Measurements from ENCODE around the gene SSR3. TPM values are rescaled to one million over a fixed set of nuclear protein-coding genes. Genes with fewer than 3 reads are reported as not detected.

SSR3 gene
- total and polyA plus RNA-seq, 4 donors = 69.3 to 135 (median 113) TPM

DNA sequence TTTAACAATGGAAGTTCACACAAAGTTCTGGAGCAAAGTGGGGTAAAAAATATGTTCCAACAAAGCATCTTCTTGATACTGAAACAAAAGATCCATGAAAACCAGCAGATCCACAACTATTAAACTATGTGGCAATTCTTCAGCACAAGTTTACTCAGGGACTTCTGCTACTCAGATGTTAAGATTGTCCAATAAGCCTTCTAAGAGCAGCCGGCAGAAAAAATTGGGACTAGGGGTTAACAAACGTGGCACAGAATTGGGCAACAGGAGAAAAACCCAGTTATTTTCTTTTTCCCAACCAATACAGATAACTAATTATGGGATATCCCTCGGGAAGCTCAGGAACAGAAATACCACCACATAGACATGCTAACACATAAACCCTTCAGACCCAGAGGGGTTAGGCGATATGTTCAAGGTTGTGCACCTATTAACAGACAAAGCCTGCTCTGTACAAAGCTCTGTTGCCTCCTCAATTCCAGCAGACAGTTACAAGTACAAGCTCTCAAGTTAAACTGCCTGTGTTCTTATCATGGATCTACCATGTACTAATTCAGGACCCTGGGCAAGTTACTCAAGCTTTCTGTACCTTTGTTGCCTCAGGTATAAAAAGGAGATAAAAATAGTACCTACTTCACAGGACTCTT is 6.8 kb downstream of the SSR3 start:
- Histone ChIP-seq H3K4me1 (ENCODE audit: control insufficient read depth in 1 of 2, insufficient read depth in 2 of 2, low read length in 2 of 2) (peaks cover 4 to 8% of the 10 kb centered on the region in 2 donors), H3K9me3 (ENCODE audit: control insufficient read depth, low read length) (no peaks in the 10 kb centered on the region), H3K27ac (ENCODE audit: low read depth in 1 of 2, low read length in 2 of 2) (no peak overlapping the region), H3K4me3 (ENCODE audit: low read length in 2 of 2) (no peak overlapping the region), H3K27me3 (ENCODE audit: control insufficient read depth in 1 of 2, insufficient read depth in 2 of 2, low read length in 1 of 2) (no peaks in the 10 kb centered on the region), H3K36me3 (ENCODE audit: control insufficient read depth in 1 of 2, insufficient read depth in 2 of 2, low read length in 1 of 2) (peaks cover 2 to 6% of the 10 kb centered on the region in 2 donors)
- ATAC-seq (ENCODE audit: low FRiP score) (no peak), DNase-seq (no peak)
- intact Hi-C loops (cut with DNase I) = loop anchor here in 1 of 2 donors (10.0 kb wide), 1 partner anchor 587 kb away; no protein-coding TSS in a partner anchor
- 75 to 78% methylated on average over 4 of the region's 4 CpGs for WGBS, 2 donors

DNA sequence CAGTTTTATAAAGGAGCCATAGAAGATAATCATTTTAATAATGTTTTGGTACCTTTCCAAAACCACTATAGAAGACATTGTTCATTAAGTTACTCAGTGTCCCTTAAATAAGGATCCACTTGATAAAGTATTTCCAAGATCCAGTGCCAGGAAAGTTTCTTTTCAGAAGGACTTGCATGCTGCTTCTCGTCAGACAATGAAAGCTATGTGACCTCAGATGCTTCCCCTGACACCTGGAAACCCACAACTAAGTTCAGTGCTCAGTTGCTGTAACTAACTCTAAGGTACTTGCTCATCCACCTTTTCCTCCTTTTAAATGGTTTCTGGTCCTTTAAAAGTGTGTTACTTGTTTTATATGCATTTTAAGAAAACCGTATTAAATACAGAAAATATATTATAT is 7.3 kb downstream of the SSR3 start:
- ATAC-seq (ENCODE audit: low FRiP score) (no peak), DNase-seq (no peak)
- H3K36me3 ChIP-seq (ENCODE audit: control insufficient read depth in 1 of 2, insufficient read depth in 2 of 2, low read length in 1 of 2) = peaks cover 2 to 6% of the 10 kb centered on the region in 2 donors
- 50% methylated on average over 2 of the region's 2 CpGs for WGBS, 2 donors
- no peaks in the 10 kb centered on the region for H3K27me3 ChIP-seq (ENCODE audit: control insufficient read depth in 1 of 2, insufficient read depth in 2 of 2, low read length in 1 of 2)
- no peak overlapping the region for H3K4me3 ChIP-seq (ENCODE audit: low read length in 2 of 2)
- no peak overlapping the region for H3K27ac ChIP-seq (ENCODE audit: low read depth in 1 of 2, low read length in 2 of 2)
- peaks cover 4 to 8% of the 10 kb centered on the region in 2 donors for H3K4me1 ChIP-seq (ENCODE audit: control insufficient read depth in 1 of 2, insufficient read depth in 2 of 2, low read length in 2 of 2)
- no peaks in the 10 kb centered on the region for H3K9me3 ChIP-seq (ENCODE audit: control insufficient read depth, low read length)
- intact Hi-C loops (cut with DNase I) = loop anchor here in 1 of 2 donors (10.0 kb wide), 1 partner anchor 587 kb away; no protein-coding TSS in a partner anchor

DNA sequence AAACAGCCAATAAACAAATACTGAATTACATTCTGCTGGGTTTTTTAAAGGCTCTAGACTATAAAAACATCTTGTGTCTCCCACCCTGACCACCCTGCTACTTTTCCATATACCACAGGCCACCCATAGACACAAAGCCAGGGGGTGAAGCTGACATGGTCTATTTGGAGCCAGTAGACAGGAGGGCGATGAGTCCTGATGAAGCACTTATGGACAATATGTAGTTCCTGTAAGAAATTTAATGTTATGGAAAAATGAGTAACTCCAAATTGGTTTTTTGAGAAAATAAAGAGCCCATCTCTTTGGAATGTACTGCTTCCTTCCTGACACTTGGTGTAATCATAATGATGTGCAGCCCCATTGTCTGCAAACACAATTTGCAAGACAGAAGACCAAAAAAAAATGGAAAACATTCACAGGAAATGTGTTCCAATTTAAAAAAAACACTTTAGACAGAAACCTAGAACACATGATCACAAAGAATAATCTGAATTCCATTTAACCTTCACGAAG is 11.8 kb downstream of the SSR3 start:
- Histone ChIP-seq H3K4me1 (ENCODE audit: control insufficient read depth in 1 of 2, insufficient read depth in 2 of 2, low read length in 2 of 2) (peaks cover 1 to 6% of the 10 kb centered on the region in 2 donors), H3K27ac (ENCODE audit: low read depth in 1 of 2, low read length in 2 of 2) (no peak overlapping the region), H3K27me3 (ENCODE audit: control insufficient read depth in 1 of 2, insufficient read depth in 2 of 2, low read length in 1 of 2) (no peaks in the 10 kb centered on the region), H3K4me3 (ENCODE audit: low read length in 2 of 2) (no peak overlapping the region), H3K36me3 (ENCODE audit: control insufficient read depth in 1 of 2, insufficient read depth in 2 of 2, low read length in 1 of 2) (peaks cover 2 to 6% of the 10 kb centered on the region in 2 donors), H3K9me3 (ENCODE audit: control insufficient read depth, low read length) (no peaks in the 10 kb centered on the region)
- no peak for ATAC-seq (ENCODE audit: low FRiP score)
- intact Hi-C loops (cut with DNase I) = loop anchor here in 1 of 2 donors (10.0 kb wide), 1 partner anchor 592 kb away; no protein-coding TSS in a partner anchor
- 80 to 81% methylated on average over 2 of the region's 2 CpGs for WGBS, 2 donors
- DNase-seq = no peak

DNA sequence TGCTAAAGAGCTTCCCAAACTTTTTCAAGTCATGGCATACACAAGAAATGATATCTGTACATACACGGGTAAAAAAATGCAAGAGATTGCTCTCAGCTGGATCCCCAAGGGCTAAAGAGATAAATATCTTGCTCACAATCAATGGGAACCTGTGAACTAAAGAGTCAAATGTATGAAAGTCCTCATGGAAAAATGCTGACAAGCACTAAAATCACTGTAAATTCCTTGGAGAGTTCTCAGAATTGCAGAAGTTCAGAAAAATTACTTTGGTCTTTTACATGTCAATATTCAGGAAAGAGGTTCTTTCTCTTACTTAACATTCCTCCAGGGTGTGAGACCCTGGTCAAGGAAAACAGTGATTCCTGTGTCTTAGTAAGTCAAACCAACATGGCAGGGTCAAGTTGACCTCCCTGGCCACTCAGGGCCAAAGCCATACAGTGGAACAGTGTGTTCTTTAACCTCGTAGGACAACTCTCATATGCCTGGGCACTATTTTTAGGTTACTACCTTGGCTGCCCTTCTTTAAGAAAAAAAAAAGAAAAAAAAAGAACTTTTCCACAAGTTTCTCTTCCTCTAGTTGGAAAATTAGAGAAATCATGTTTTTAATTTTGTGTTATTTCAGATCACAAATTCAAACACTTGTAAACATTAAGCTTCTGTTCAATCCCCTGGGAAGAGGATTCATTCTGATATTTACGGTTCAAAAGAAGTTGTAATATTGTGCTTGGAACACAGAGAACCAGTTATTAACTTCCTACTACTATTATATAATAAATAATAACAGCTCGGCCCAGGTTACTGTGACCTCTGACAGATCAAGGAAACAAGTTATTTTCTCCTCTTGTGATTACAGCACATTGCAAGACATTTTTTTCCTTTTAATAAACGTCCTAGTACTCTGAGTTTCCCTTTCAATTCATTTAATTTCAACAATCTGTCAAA is 12.5 kb downstream of the SSR3 start:
- Histone ChIP-seq H3K27me3 (ENCODE audit: control insufficient read depth in 1 of 2, insufficient read depth in 2 of 2, low read length in 1 of 2) (no peaks in the 10 kb centered on the region), H3K4me3 (ENCODE audit: low read length in 2 of 2) (no peak overlapping the region), H3K27ac (ENCODE audit: low read depth in 1 of 2, low read length in 2 of 2) (no peak overlapping the region), H3K9me3 (ENCODE audit: control insufficient read depth, low read length) (no peaks in the 10 kb centered on the region), H3K36me3 (ENCODE audit: control insufficient read depth in 1 of 2, insufficient read depth in 2 of 2, low read length in 1 of 2) (peaks cover 2 to 6% of the 10 kb centered on the region in 2 donors), H3K4me1 (ENCODE audit: control insufficient read depth in 1 of 2, insufficient read depth in 2 of 2, low read length in 2 of 2) (peaks cover 1 to 6% of the 10 kb centered on the region in 2 donors)
- no peak for DNase-seq
- ATAC-seq (ENCODE audit: low FRiP score) = peak; percentile 62
- intact Hi-C loops (cut with DNase I) = loop anchor here in 1 of 2 donors (10.0 kb wide), 1 partner anchor 592 kb away; no protein-coding TSS in a partner anchor
- WGBS, 2 donors = 16 to 20% methylated on average over 5 of the region's 5 CpGs

DNA sequence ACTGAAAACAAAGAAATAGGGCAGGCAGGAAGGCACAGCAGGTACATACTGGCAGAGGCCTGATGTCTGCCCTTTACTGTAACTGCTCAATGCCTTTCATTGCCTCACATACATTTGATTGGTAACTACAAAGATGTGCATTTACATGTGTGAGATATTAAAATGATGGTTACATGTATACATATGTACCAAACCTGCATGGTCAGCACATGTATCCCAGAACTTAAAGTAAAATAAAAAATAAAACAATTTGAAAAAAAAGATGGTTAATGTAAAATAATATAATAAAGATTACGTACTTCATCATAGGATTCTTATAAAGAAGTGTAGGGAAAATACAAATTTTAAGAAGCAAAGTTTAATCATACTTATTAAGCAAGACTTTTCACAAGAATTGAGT is 15.1 kb downstream of the SSR3 start:
- intact Hi-C loops (cut with DNase I) = loop anchor here in 1 of 2 donors (5.0 to 10.0 kb wide), 3 partner anchors 495 to 595 kb away; no protein-coding TSS in a partner anchor
- Histone ChIP-seq H3K4me3 (ENCODE audit: low read length in 2 of 2) (no peak overlapping the region), H3K36me3 (ENCODE audit: control insufficient read depth in 1 of 2, insufficient read depth in 2 of 2, low read length in 1 of 2) (peaks cover 0 to 6% of the 10 kb centered on the region in 2 donors), H3K27ac (ENCODE audit: low read depth in 1 of 2, low read length in 2 of 2) (no peak overlapping the region), H3K4me1 (ENCODE audit: control insufficient read depth in 1 of 2, insufficient read depth in 2 of 2, low read length in 2 of 2) (peaks cover 1 to 4% of the 10 kb centered on the region in 2 donors), H3K27me3 (ENCODE audit: control insufficient read depth in 1 of 2, insufficient read depth in 2 of 2, low read length in 1 of 2) (no peaks in the 10 kb centered on the region), H3K9me3 (ENCODE audit: control insufficient read depth, low read length) (no peaks in the 10 kb centered on the region)
- 96 to 100% methylated on average over 1 of the region's 1 CpG for WGBS, 2 donors
- no peak for ATAC-seq (ENCODE audit: low FRiP score)
- no peak for DNase-seq

DNA sequence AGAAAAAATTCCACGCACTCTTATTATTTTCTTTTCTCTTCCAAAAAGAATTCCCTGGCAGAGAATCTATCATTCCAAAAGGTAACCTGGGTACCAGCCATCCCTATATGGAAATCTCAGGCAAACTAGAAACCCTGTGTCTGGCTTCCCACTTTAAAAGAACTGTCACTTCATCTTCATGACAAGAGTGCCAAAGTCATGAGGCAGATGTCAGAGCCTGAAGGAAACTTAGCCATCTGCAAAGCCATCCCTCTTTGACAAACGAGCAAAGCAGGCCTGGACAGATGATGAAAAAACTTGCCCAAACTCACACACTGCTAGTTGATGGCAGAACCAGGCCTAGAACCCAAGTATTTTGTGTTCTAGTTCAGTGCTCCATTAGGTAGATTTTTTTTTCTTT is 15.9 kb downstream of the SSR3 start:
- intact Hi-C loops (cut with DNase I) = loop anchor here in 1 of 2 donors (5.0 to 10.0 kb wide), 2 partner anchors 494 to 543 kb away; no protein-coding TSS in a partner anchor
- H3K4me1 ChIP-seq (ENCODE audit: control insufficient read depth in 1 of 2, insufficient read depth in 2 of 2, low read length in 2 of 2) = peaks cover 1 to 4% of the 10 kb centered on the region in 2 donors
- no peaks in the 10 kb centered on the region for H3K9me3 ChIP-seq (ENCODE audit: control insufficient read depth, low read length)
- 42 to 48% methylated on average over 2 of the region's 2 CpGs for WGBS, 2 donors
- no peaks in the 10 kb centered on the region for H3K27me3 ChIP-seq (ENCODE audit: control insufficient read depth in 1 of 2, insufficient read depth in 2 of 2, low read length in 1 of 2)
- no peak for ATAC-seq (ENCODE audit: low FRiP score)
- H3K36me3 ChIP-seq (ENCODE audit: control insufficient read depth in 1 of 2, insufficient read depth in 2 of 2, low read length in 1 of 2) = peaks cover 0 to 6% of the 10 kb centered on the region in 2 donors
- H3K4me3 ChIP-seq (ENCODE audit: low read length in 2 of 2) = no peak overlapping the region
- no peak for DNase-seq
- H3K27ac ChIP-seq (ENCODE audit: low read depth in 1 of 2, low read length in 2 of 2) = peak overlapping the region in 1 of 2 donors; percentile 51

DNA sequence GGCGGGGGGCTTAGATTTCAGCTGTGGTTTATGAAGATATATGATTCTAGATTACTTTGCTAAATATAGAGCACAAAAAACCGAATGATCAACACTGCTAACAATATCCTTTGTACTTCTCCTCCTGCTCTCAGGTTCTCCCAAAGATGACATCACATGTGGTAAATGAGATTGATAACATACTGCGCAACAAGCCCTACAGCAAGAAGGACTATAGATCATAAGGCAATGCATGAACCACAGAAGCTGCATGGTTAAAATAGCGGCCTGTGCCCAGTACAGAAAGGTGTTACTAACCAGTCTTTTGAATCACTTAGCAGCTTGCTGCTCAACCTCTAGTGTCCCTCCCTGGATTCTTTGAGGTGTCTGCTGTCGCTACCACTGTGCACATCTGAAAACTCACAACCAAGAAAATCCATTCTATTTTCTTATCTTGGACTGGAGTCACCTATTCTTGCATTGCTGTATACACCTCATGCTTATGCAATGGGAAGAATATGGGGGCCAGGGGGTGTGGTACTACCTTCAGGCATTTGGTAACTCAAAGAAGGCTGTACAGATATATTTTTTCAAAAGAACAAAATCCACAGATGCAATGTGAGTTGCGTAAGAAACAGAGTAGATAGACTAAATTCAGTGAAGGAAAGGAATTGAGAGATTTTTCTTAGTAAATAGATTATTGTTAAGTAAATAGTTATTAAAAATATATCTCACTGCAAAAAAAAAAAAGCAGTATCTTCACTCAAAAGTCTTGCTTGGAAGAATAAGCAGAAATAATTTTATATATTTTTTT is 18.2 kb downstream of the SSR3 start:
- Histone ChIP-seq H3K4me1 (ENCODE audit: control insufficient read depth in 1 of 2, insufficient read depth in 2 of 2, low read length in 2 of 2) (peaks cover 0 to 1% of the 10 kb centered on the region in 2 donors), H3K27ac (ENCODE audit: low read depth in 1 of 2, low read length in 2 of 2) (no peak overlapping the region), H3K36me3 (ENCODE audit: control insufficient read depth in 1 of 2, insufficient read depth in 2 of 2, low read length in 1 of 2) (peaks cover 0 to 6% of the 10 kb centered on the region in 2 donors), H3K9me3 (ENCODE audit: control insufficient read depth, low read length) (no peaks in the 10 kb centered on the region), H3K4me3 (ENCODE audit: low read length in 2 of 2) (no peak overlapping the region), H3K27me3 (ENCODE audit: control insufficient read depth in 1 of 2, insufficient read depth in 2 of 2, low read length in 1 of 2) (no peaks in the 10 kb centered on the region)
- intact Hi-C loops (cut with DNase I) = loop anchor here in 1 of 2 donors (5.0 to 10.0 kb wide), 2 partner anchors 492 to 546 kb away; no protein-coding TSS in a partner anchor
- no peak for DNase-seq
- 90% methylated on average over 6 of the region's 6 CpGs for WGBS, 2 donors
- ATAC-seq (ENCODE audit: low FRiP score) = no peak

DNA sequence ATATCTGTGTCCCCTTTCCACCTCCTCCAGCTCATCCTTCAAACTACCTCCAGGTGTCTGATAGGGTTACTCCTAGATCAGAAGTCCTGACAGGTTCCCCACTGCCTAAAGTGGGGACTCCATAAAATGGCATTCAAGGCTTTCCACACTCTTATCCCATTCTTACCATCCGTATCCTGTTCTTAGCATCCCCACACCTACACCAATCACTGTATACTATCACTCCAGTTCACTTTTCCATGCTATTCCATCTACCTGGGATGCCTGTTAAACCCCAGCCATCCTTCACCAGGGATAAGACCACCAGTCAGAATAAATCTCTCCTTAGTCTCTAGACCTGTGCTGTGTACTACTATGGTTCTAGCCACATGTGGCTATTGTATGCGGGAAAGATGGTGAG is 19.1 kb downstream of the SSR3 start:
- peak overlapping the region in 1 of 2 donors; percentile 56 for H3K27ac ChIP-seq (ENCODE audit: low read depth in 1 of 2, low read length in 2 of 2)
- no peaks in the 10 kb centered on the region for H3K27me3 ChIP-seq (ENCODE audit: control insufficient read depth in 1 of 2, insufficient read depth in 2 of 2, low read length in 1 of 2)
- peaks cover 0 to 7% of the 10 kb centered on the region in 2 donors for H3K36me3 ChIP-seq (ENCODE audit: control insufficient read depth in 1 of 2, insufficient read depth in 2 of 2, low read length in 1 of 2)
- DNase-seq = no peak
- WGBS, 2 donors = 98% methylated on average over 2 of the region's 2 CpGs
- no peaks in the 10 kb centered on the region for H3K4me1 ChIP-seq (ENCODE audit: control insufficient read depth in 1 of 2, insufficient read depth in 2 of 2, low read length in 2 of 2)
- H3K9me3 ChIP-seq (ENCODE audit: control insufficient read depth, low read length) = no peaks in the 10 kb centered on the region
- no peak for ATAC-seq (ENCODE audit: low FRiP score)
- intact Hi-C loops (cut with DNase I) = loop anchor here in 1 of 2 donors (5.0 to 10.0 kb wide), 2 partner anchors 491 to 547 kb away; no protein-coding TSS in a partner anchor
- H3K4me3 ChIP-seq (ENCODE audit: low read length in 2 of 2) = no peak overlapping the region
